Choroid plexus epithelial cell (primary cell): ENCODE results near the gene MCU.
"Not testable (repeated sequence)": the region's sequence is repeated elsewhere in the genome, so short reads cannot be mapped to it uniquely, and the experiment has no call there.

Source experiments
- DNase-seq: peaks from one replicate; pipeline ENCODE4 v3.0.0-alpha.2; 2010; ENCODE audit warnings: low read depth
- H3K4me3 ChIP-seq: 2 replicates; pipeline ENCODE4 v1.5.1; 2011; ENCODE audit warnings: low read depth, mild to moderate bottlenecking, control low read depth, low read length, moderate library complexity
- CTCF ChIP-seq: conservative IDR thresholded peaks from 2 replicates; pipeline ENCODE4 v1.5.1; 2011; ENCODE audit warnings: low read depth, mild to moderate bottlenecking, control low read depth, inconsistent platforms, low read length, moderate library complexity

MCU gene

GRCh38 chr10:72730479-72730878, 38.5 kb downstream of the MCU start:
- H3K4me3 ChIP-seq = no peak overlapping the region
- TF ChIP-seq CTCF = no peak
- DNase-seq = peak; percentile 52

DNA sequence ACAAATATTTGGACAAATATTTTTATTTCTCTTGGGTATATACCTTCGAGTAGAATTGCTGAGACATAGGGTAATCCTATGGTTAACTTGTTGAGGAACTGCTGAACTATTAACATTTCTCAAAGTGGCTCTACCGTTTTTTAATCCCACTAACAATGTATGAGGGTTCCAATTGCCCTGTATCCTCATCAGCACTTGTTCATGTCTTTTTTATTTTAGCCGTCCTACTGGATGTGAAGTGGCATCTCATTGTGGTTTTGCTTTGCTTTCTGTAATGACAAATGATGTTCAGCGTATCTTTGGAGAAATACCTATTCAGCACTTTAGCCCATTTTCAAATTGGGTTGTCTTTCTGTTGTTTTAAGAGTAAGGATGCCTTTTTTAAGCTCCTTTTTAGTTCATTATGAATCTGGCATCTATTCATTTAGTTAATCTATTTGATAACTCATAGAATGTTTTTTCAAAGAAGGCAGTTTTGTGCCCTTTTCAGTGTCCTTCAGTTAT, 40.0 kb downstream of the MCU start:
- no peak overlapping the region for H3K4me3 ChIP-seq
- no peak for DNase-seq
- no peak for TF ChIP-seq CTCF

DNA sequence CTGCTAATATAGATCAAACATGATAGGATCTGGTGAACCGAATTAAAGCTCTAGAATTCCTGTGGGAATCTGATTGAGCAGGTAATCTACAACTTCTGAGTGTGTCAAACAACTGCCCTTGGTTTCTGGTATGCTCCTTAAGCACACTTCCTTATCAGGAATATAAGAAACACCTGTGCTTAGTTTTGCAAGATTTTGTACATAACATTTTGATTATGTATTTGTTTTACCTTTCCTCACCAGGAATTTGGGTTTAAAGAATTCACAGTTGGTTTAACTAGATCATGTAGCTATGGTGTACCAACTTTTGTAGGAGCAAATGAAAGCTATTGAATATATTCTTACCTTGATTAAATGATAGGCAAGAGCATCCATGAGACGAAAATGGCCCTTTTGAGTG, 40.6 kb downstream of the MCU start:
- TF ChIP-seq CTCF = no peak
- H3K4me3 ChIP-seq = no peak overlapping the region
- no peak for DNase-seq

DNA sequence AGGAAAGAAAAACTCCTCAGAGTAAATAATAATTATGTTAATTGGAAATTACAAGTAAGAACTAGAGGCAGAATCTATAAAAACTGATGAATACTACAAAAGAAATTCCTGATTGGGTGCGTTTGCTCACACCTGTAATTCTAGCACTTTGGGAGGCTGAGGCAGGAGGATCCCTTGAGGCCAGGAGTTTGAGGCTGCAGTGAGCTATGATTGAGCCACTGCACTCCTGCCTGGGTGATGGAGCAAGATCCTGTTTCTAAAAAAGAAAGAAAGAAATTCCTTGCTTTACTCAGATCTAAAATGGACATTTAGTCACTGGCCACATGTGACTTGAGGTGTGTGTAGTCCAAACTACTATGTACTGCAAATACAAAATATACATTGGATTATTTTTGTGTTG, 42.0 kb downstream of the MCU start:
- no peak for DNase-seq
- TF ChIP-seq CTCF = no peak
- no peak overlapping the region for H3K4me3 ChIP-seq

- no peak for TF ChIP-seq CTCF
- DNase-seq = no peak
- no peak overlapping the region for H3K4me3 ChIP-seq
Measured at GRCh38 chr10:72735288-72735936, 43.5 kb downstream of the MCU start.

DNA sequence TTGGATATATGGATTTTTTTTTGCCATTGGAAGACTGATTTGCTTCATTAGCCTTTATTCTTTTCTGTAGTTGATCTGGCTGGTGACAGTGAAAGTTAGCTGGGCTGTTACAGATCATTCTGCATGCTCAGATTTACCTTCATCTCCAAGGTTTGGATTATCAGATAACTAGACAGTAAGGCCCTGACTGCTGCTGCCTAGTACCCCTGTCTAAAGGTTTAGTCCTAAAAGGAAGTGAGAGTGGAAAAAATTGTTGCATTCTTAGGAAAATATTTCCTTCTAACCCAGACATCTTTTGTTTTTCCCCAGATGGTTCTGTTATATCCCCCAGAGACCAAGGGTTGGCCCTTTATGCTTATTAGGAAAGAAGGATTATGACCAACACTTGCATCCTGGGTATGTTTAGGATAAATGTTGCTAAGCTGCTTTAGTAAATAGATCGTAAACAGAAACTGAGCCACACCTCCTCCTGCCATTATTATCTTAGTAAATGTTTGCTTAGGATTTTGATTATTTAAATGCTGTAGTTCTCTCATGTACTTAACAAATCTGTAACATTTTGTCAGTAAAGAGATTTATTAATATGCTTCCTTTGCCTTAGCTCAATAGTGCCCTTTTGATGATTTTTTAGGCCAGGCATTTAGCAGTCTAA, 44.4 kb downstream of the MCU start:
- DNase-seq = peak; percentile 79
- H3K4me3 ChIP-seq = no peak overlapping the region
- no peak for TF ChIP-seq CTCF

GRCh38 chr10:72736828-72737220, 44.9 kb downstream of the MCU start:
- no peak overlapping the region for H3K4me3 ChIP-seq
- no peak for DNase-seq
- TF ChIP-seq CTCF = no peak

- not testable (repeated sequence) for DNase-seq, H3K4me3 ChIP-seq
Measured at GRCh38 chr10:72737357-72737756, 45.4 kb downstream of the MCU start.
